ENCODE measurements around the gene CAMTA2. TPM values are rescaled to one million over a fixed set of nuclear protein-coding genes. Genes with fewer than 3 reads are reported as not detected.

CAMTA2 gene
- total RNA-seq, 1 donor from 2014 or later = 43.1 TPM

GRCh38 chr17:5022171-5022711, 34.8 kb upstream of the CAMTA2 start:
- no peak overlapping the region for H2AFZ ChIP-seq (ENCODE audit: low read depth, low read length)
- Mint-ChIP-seq H3K36me3 (ENCODE audit: low read depth, unreplicated experiment) (peaks cover 29% of the 10 kb centered on the region), H3K9me3 (ENCODE audit: unreplicated experiment) (no peaks in the 10 kb centered on the region), H3K4me3 (ENCODE audit: unreplicated experiment) (no peak overlapping the region), H3K4me1 (ENCODE audit: low read depth, unreplicated experiment) (peaks cover 5% of the 10 kb centered on the region), H3K27me3 (ENCODE audit: low read depth, unreplicated experiment) (no peaks in the 10 kb centered on the region), H3K27ac (ENCODE audit: unreplicated experiment) (no peak overlapping the region)
- no peaks in the 10 kb centered on the region for H3K9me3 ChIP-seq (ENCODE audit: insufficient read depth, low read depth, low read length)
- no peak for FAIRE-seq
- no peak for TF ChIP-seq EZH2 (IDR thresholded peaks at IDR 0.05; ENCODE audit: insufficient read depth, low read length)
- no peak for TF ChIP-seq CTCF (IDR thresholded peaks at IDR 0.05; ENCODE audit: insufficient read depth, low read depth, low read length)
- no peak overlapping the region for H3K9ac ChIP-seq (ENCODE audit: low read length)
- no peak overlapping the region for H3K4me3 ChIP-seq (ENCODE audit: insufficient read depth, low read depth, low read length)
- peaks cover 13% of the 10 kb centered on the region for H3K36me3 ChIP-seq (ENCODE audit: insufficient read depth, low read length)
- H3K27ac ChIP-seq (ENCODE audit: low read depth, low read length) = no peak overlapping the region
- no peak overlapping the region for H3K4me2 ChIP-seq (ENCODE audit: low read length)
- no peaks in the 10 kb centered on the region for H3K4me1 ChIP-seq (ENCODE audit: insufficient read depth, low read length)
- DNase-seq (ENCODE audit: low read depth) = no peak
- H3K27me3 ChIP-seq (ENCODE audit: insufficient read depth, low read length) = no peaks in the 10 kb centered on the region
- H3K79me2 ChIP-seq (ENCODE audit: insufficient read depth, low read length) = no peaks in the 10 kb centered on the region
- H4K20me1 ChIP-seq (ENCODE audit: insufficient read depth, low read length) = peaks cover 5% of the 10 kb centered on the region

GRCh38 chr17:5020502-5021023, 33.1 kb upstream of the CAMTA2 start:
- no peak overlapping the region for H3K27ac Mint-ChIP-seq (ENCODE audit: unreplicated experiment)
- Histone ChIP-seq H3K9ac (ENCODE audit: low read length) (no peak overlapping the region), H3K27me3 (ENCODE audit: insufficient read depth, low read length) (no peaks in the 10 kb centered on the region), H3K9me3 (ENCODE audit: insufficient read depth, low read depth, low read length) (no peaks in the 10 kb centered on the region), H4K20me1 (ENCODE audit: insufficient read depth, low read length) (no peaks in the 10 kb centered on the region), H3K36me3 (ENCODE audit: insufficient read depth, low read length) (peaks cover 16% of the 10 kb centered on the region), H3K79me2 (ENCODE audit: insufficient read depth, low read length) (no peaks in the 10 kb centered on the region), H3K4me1 (ENCODE audit: insufficient read depth, low read length) (no peaks in the 10 kb centered on the region), H3K27ac (ENCODE audit: low read depth, low read length) (no peak overlapping the region), H2AFZ (ENCODE audit: low read depth, low read length) (no peak overlapping the region), H3K4me2 (ENCODE audit: low read length) (no peak overlapping the region), H3K4me3 (ENCODE audit: insufficient read depth, low read depth, low read length) (no peak overlapping the region)
- DNase-seq (ENCODE audit: low read depth) (no peak), FAIRE-seq (no peak)
- no peaks in the 10 kb centered on the region for H3K9me3 Mint-ChIP-seq (ENCODE audit: unreplicated experiment)
- no peaks in the 10 kb centered on the region for H3K27me3 Mint-ChIP-seq (ENCODE audit: low read depth, unreplicated experiment)
- H3K4me1 Mint-ChIP-seq (ENCODE audit: low read depth, unreplicated experiment) = peaks cover 2% of the 10 kb centered on the region
- no peak overlapping the region for H3K4me3 Mint-ChIP-seq (ENCODE audit: unreplicated experiment)
- TF ChIP-seq CTCF (IDR thresholded peaks at IDR 0.05; ENCODE audit: insufficient read depth, low read depth, low read length) (no peak), EZH2 (IDR thresholded peaks at IDR 0.05; ENCODE audit: insufficient read depth, low read length) (no peak)
- peaks cover 31% of the 10 kb centered on the region for H3K36me3 Mint-ChIP-seq (ENCODE audit: low read depth, unreplicated experiment)

- no peaks in the 10 kb centered on the region for H3K79me2 ChIP-seq (ENCODE audit: insufficient read depth, low read length)
- Mint-ChIP-seq H3K36me3 (ENCODE audit: low read depth, unreplicated experiment) (peaks cover 28% of the 10 kb centered on the region), H3K4me3 (ENCODE audit: unreplicated experiment) (no peak overlapping the region), H3K27ac (ENCODE audit: unreplicated experiment) (no peak overlapping the region), H3K27me3 (ENCODE audit: low read depth, unreplicated experiment) (no peaks in the 10 kb centered on the region), H3K4me1 (ENCODE audit: low read depth, unreplicated experiment) (peaks cover 2% of the 10 kb centered on the region), H3K9me3 (ENCODE audit: unreplicated experiment) (no peaks in the 10 kb centered on the region)
- TF ChIP-seq CTCF (IDR thresholded peaks at IDR 0.05; ENCODE audit: insufficient read depth, low read depth, low read length) = no peak
- no peak for TF ChIP-seq EZH2 (IDR thresholded peaks at IDR 0.05; ENCODE audit: insufficient read depth, low read length)
- no peaks in the 10 kb centered on the region for H4K20me1 ChIP-seq (ENCODE audit: insufficient read depth, low read length)
- H3K27ac ChIP-seq (ENCODE audit: low read depth, low read length) = no peak overlapping the region
- H3K27me3 ChIP-seq (ENCODE audit: insufficient read depth, low read length) = no peaks in the 10 kb centered on the region
- H3K9me3 ChIP-seq (ENCODE audit: insufficient read depth, low read depth, low read length) = no peaks in the 10 kb centered on the region
- peaks cover 18% of the 10 kb centered on the region for H3K36me3 ChIP-seq (ENCODE audit: insufficient read depth, low read length)
- FAIRE-seq (no peak), DNase-seq (ENCODE audit: low read depth) (no peak)
- no peak overlapping the region for H3K4me2 ChIP-seq (ENCODE audit: low read length)
- H3K4me3 ChIP-seq (ENCODE audit: insufficient read depth, low read depth, low read length) = no peak overlapping the region
- H3K9ac ChIP-seq (ENCODE audit: low read length) = no peak overlapping the region
- no peak overlapping the region for H2AFZ ChIP-seq (ENCODE audit: low read depth, low read length)
- H3K4me1 ChIP-seq (ENCODE audit: insufficient read depth, low read length) = no peaks in the 10 kb centered on the region
Observed at GRCh38 chr17:5019475-5019956, 32.0 kb upstream of the CAMTA2 start.
